HEK293 (cell line): ENCODE results near the gene STAB2.

Experiments
- PATZ1 ChIP-seq: fragments of 450-650 bp; formaldehyde crosslinking; IDR thresholded peaks from 2 replicates; pipeline ENCODE4 v1.5.1; 2016; ENCODE audit warnings: missing biosample characterization, missing genetic modification characterization
- ZNF324 ChIP-seq: fragments of 450-650 bp; formaldehyde crosslinking; IDR thresholded peaks from 2 replicates; pipeline ENCODE4 v1.5.1; 2016; ENCODE audit warnings: missing biosample characterization, missing genetic modification characterization
- ZNF610 ChIP-seq: fragments of 450-650 bp; formaldehyde crosslinking; IDR thresholded peaks from 2 replicates; pipeline ENCODE4 v1.5.1; 2016; ENCODE audit warnings: missing biosample characterization, missing genetic modification characterization, borderline replicate concordance
- TF ChIP-seq, protein P1 (sequence below): fragments of 450-650 bp; formaldehyde crosslinking; IDR thresholded peaks from 2 replicates; pipeline ENCODE4 v1.5.1; 2016; ENCODE audit warnings: missing biosample characterization, missing genetic modification characterization
- TF ChIP-seq, protein P2 (sequence below): fragments of 450-650 bp; formaldehyde crosslinking; IDR thresholded peaks from 2 replicates; pipeline ENCODE4 v1.5.1; 2016; ENCODE audit warnings: missing biosample characterization, missing genetic modification characterization
- TF ChIP-seq, protein P3 (sequence below): fragments of 450-650 bp; formaldehyde crosslinking; IDR thresholded peaks from 2 replicates; pipeline ENCODE4 v1.5.1; 2016; ENCODE audit warnings: missing biosample characterization, missing genetic modification characterization

- TF ChIP-seq, protein P1, sequence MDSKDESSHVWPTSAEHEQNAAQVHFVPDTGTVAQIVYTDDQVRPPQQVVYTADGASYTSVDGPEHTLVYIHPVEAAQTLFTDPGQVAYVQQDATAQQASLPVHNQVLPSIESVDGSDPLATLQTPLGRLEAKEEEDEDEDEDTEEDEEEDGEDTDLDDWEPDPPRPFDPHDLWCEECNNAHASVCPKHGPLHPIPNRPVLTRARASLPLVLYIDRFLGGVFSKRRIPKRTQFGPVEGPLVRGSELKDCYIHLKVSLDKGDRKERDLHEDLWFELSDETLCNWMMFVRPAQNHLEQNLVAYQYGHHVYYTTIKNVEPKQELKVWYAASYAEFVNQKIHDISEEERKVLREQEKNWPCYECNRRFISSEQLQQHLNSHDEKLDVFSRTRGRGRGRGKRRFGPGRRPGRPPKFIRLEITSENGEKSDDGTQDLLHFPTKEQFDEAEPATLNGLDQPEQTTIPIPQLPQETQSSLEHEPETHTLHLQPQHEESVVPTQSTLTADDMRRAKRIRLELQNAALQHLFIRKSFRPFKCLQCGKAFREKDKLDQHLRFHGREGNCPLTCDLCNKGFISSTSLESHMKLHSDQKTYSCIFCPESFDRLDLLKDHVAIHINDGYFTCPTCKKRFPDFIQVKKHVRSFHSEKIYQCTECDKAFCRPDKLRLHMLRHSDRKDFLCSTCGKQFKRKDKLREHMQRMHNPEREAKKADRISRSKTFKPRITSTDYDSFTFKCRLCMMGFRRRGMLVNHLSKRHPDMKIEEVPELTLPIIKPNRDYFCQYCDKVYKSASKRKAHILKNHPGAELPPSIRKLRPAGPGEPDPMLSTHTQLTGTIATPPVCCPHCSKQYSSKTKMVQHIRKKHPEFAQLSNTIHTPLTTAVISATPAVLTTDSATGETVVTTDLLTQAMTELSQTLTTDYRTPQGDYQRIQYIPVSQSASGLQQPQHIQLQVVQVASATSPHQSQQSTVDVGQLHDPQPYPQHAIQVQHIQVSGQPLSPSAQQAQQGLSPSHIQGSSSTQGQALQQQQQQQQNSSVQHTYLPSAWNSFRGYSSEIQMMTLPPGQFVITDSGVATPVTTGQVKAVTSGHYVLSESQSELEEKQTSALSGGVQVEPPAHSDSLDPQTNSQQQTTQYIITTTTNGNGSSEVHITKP = no peak
- TF ChIP-seq, protein P2, sequence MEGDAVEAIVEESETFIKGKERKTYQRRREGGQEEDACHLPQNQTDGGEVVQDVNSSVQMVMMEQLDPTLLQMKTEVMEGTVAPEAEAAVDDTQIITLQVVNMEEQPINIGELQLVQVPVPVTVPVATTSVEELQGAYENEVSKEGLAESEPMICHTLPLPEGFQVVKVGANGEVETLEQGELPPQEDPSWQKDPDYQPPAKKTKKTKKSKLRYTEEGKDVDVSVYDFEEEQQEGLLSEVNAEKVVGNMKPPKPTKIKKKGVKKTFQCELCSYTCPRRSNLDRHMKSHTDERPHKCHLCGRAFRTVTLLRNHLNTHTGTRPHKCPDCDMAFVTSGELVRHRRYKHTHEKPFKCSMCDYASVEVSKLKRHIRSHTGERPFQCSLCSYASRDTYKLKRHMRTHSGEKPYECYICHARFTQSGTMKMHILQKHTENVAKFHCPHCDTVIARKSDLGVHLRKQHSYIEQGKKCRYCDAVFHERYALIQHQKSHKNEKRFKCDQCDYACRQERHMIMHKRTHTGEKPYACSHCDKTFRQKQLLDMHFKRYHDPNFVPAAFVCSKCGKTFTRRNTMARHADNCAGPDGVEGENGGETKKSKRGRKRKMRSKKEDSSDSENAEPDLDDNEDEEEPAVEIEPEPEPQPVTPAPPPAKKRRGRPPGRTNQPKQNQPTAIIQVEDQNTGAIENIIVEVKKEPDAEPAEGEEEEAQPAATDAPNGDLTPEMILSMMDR = no peak
- TF ChIP-seq, protein P3, sequence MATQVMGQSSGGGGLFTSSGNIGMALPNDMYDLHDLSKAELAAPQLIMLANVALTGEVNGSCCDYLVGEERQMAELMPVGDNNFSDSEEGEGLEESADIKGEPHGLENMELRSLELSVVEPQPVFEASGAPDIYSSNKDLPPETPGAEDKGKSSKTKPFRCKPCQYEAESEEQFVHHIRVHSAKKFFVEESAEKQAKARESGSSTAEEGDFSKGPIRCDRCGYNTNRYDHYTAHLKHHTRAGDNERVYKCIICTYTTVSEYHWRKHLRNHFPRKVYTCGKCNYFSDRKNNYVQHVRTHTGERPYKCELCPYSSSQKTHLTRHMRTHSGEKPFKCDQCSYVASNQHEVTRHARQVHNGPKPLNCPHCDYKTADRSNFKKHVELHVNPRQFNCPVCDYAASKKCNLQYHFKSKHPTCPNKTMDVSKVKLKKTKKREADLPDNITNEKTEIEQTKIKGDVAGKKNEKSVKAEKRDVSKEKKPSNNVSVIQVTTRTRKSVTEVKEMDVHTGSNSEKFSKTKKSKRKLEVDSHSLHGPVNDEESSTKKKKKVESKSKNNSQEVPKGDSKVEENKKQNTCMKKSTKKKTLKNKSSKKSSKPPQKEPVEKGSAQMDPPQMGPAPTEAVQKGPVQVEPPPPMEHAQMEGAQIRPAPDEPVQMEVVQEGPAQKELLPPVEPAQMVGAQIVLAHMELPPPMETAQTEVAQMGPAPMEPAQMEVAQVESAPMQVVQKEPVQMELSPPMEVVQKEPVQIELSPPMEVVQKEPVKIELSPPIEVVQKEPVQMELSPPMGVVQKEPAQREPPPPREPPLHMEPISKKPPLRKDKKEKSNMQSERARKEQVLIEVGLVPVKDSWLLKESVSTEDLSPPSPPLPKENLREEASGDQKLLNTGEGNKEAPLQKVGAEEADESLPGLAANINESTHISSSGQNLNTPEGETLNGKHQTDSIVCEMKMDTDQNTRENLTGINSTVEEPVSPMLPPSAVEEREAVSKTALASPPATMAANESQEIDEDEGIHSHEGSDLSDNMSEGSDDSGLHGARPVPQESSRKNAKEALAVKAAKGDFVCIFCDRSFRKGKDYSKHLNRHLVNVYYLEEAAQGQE (tag by site-specific recombination) = no peak
- TF ChIP-seq ZNF324 (tag by site-specific recombination) (no peak), PATZ1 (tag by site-specific recombination) (no peak), ZNF610 (tag by site-specific recombination) (no peak)
Observed at GRCh38 chr12:103677341-103677740, 90.3 kb downstream of the STAB2 start.
